Lower lobe of right lung (tissue), 2 donors: Measurements from ENCODE around the gene RNF19B. TPM values are rescaled to one million over a fixed set of nuclear protein-coding genes. Genes with fewer than 3 reads are reported as not detected.

Experiments used
- ATAC-seq, 2 donors: fragments of 200-7000 bp; cut with Tn5 transposase; one replicate each; pipeline ENCODE4 v1.9.1; 2020 to 2022; ENCODE audit warnings: mild to moderate bottlenecking in 2 of 2, moderate library complexity in 2 of 2
- DNase-seq: peaks from one replicate; pipeline ENCODE4 v3.0.0-alpha.2; 2020
- H3K27ac ChIP-seq: fragments of 200-600 bp; one replicate; pipeline ENCODE4 v1.8.0; 2022
- H3K27me3 ChIP-seq: fragments of 200-600 bp; one replicate; pipeline ENCODE4 v1.8.0; 2022; ENCODE audit warnings: low read depth
- H3K36me3 ChIP-seq: fragments of 200-600 bp; one replicate; pipeline ENCODE4 v1.8.0; 2022; ENCODE audit warnings: mild to moderate bottlenecking
- H3K4me1 ChIP-seq: fragments of 200-600 bp; one replicate; pipeline ENCODE4 v1.8.0; 2022
- H3K4me3 ChIP-seq: fragments of 200-600 bp; one replicate; pipeline ENCODE4 v1.8.0; 2022; ENCODE audit warnings: mild to moderate bottlenecking
- H3K9me3 ChIP-seq: fragments of 200-600 bp; one replicate; pipeline ENCODE4 v1.8.0; 2022
- CTCF ChIP-seq: fragments of 200-600 bp; IDR thresholded peaks from one replicate; pipeline ENCODE4 v1.8.0; 2022; ENCODE audit warnings: antibody characterized with exemption, mild to moderate bottlenecking
- intact Hi-C: fragments of 100-400 bp; cut with DNase I; formaldehyde crosslinking; loops from one replicate; pipeline ENCODE4 v1.11.0; 2022
- total RNA-seq: library from RNA; stranded (reverse); fragmentation: NEBNext Ultra II Directional; extraction: Animal tissue kit (Norgen Biotek cat#: 25700); gene quantifications from one replicate; pipeline ENCODE4 v1.2.1, GENCODE V29; 2021
- donor health status: DM: no; HTN: yes; CAD: no; lungs with severe emphysema.

RNF19B gene
- total RNA-seq, 1 donor from 2014 or later, result 27.9 TPM

- DNase-seq (no peak), ATAC-seq (no peak)
- peaks cover 9% of the 10 kb centered on the region for H3K4me1 ChIP-seq
- H3K4me3 ChIP-seq, result no peak overlapping the region
- intact Hi-C loops, result no loop called here
- H3K36me3 ChIP-seq, result no peaks in the 10 kb centered on the region
- H3K9me3 ChIP-seq, result no peaks in the 10 kb centered on the region
- H3K27me3 ChIP-seq, result peaks cover 66% of the 10 kb centered on the region
- TF ChIP-seq CTCF, result no peak
- no peak overlapping the region for H3K27ac ChIP-seq
Observed at GRCh38 chr1:32891241-32891570, 73.4 kb downstream of the RNF19B start.

DNA sequence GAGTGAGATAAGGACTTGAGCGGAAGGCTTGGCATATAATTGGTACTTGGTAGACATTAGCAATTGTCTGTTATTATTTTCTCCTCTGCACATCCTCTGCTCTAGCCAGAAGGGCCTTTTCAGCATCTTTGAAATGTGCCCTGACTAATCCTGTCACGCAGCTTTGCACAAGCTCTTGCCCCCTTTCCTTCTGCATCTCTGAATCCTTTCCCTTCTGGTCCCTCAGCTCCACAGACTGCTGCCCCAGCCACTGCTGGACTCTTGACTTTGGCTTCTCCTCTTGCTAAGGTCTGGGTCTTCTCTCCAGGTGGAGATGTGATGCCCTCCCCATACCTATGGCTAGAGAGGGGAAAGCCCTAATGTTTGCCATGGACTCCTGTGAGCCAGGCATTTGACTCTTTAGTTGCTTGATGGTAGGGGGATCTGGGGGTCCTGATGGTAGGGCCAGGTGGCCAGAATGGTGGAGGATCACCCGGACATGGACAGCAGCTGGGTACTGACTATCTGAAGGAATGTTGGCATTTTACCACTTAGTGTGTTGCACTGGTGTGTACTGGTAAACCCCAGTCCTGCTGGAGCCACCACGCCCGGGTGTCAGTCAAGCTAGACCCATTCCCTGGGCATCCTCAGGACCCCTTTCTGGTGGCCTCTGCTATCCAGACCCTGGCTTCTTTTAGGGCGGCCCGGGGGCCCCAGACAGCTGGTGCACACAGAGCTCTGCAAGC is 73.9 kb downstream of the RNF19B start:
- Histone ChIP-seq H3K4me1 (peaks cover 9% of the 10 kb centered on the region), H3K9me3 (no peaks in the 10 kb centered on the region), H3K27ac (no peak overlapping the region), H3K4me3 (no peak overlapping the region), H3K36me3 (no peaks in the 10 kb centered on the region), H3K27me3 (peaks cover 71% of the 10 kb centered on the region)
- intact Hi-C loops, result no loop called here
- DNase-seq (no peak), ATAC-seq (no peak)
- no peak for TF ChIP-seq CTCF

DNA sequence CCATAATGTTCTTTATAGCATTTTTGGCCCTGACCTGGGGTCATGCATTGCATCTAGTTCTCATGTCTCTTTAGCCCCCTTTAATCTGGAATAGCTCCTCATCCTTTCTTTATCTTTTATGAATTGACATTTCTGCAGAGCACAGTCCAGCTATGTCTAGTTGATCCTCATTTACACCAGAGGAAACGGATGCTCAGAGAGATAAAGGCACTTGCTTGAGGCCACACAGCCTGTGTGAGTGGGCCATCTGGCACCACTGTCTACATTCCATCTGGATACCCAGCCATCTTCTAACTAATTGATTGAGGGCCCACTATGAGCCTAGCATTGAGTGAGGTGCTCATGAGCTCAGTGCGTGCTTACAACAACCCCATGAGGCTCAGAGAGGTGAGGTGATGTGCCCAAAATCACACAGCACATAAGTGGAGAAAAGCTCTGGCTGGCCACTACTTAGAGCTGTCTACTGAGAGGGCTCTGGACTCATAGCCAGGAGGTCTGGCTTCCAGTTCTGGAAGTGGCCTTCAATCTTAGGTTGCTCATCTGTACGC is 74.8 kb downstream of the RNF19B start:
- peaks cover 79% of the 10 kb centered on the region for H3K27me3 ChIP-seq
- ATAC-seq, result no peak
- H3K36me3 ChIP-seq, result no peaks in the 10 kb centered on the region
- no peak overlapping the region for H3K4me3 ChIP-seq
- no peak for TF ChIP-seq CTCF
- intact Hi-C loops, result no loop called here
- H3K9me3 ChIP-seq, result no peaks in the 10 kb centered on the region
- no peak for DNase-seq
- H3K4me1 ChIP-seq, result peaks cover 9% of the 10 kb centered on the region
- H3K27ac ChIP-seq, result no peak overlapping the region

DNA sequence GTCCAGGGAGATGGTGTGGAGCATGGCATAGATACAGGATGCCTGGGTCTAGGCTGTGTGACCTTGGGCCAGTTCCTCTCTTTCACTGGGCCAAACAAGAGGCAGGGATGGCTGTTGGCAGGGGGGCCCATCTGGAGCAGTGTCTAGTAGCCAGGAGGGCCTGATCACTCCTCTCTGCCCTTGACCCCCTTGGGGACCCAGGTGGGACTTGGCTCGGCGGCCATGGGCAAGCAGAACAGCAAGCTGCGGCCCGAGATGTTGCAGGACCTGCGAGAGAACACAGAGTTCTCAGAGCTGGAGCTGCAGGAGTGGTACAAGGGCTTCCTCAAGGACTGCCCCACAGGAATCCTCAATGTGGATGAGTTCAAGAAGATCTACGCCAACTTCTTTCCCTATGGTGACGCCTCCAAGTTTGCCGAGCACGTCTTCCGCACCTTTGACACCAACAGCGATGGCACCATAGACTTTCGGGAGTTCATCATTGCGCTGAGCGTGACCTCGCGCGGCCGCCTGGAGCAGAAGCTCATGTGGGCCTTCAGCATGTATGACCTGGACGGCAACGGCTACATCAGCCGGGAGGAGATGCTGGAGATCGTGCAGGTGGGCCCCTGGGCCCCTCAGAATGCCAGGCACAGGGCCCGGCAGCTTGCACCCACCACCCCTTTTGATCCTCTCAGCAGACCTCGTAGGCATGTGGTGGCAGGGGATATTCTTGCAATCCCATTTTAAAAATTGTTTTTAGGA is 75.8 kb downstream of the RNF19B start:
- H3K27ac ChIP-seq, result no peak overlapping the region
- peaks cover 9% of the 10 kb centered on the region for H3K4me1 ChIP-seq
- ATAC-seq (no peak), DNase-seq (no peak)
- no peaks in the 10 kb centered on the region for H3K9me3 ChIP-seq
- no peaks in the 10 kb centered on the region for H3K36me3 ChIP-seq
- peaks cover 77% of the 10 kb centered on the region for H3K27me3 ChIP-seq
- H3K4me3 ChIP-seq, result no peak overlapping the region
- intact Hi-C loops, result no loop called here
- TF ChIP-seq CTCF, result no peak

GRCh38 chr1:32888134-32888533 is 76.5 kb downstream of the RNF19B start:
- TF ChIP-seq CTCF, result no peak
- intact Hi-C loops, result no loop called here
- no peaks in the 10 kb centered on the region for H3K36me3 ChIP-seq
- no peaks in the 10 kb centered on the region for H3K9me3 ChIP-seq
- peaks cover 3% of the 10 kb centered on the region for H3K4me1 ChIP-seq
- no peak overlapping the region for H3K4me3 ChIP-seq
- H3K27me3 ChIP-seq, result peaks cover 74% of the 10 kb centered on the region
- H3K27ac ChIP-seq, result no peak overlapping the region
- DNase-seq (no peak), ATAC-seq (no peak)
